T47D (cell line): Measurements from ENCODE around the gene ZNHIT2.
"Not testable (repeated sequence)": the region's sequence is repeated elsewhere in the genome, so short reads cannot be mapped to it uniquely, and the experiment has no call there.

Experiments
- DNase-seq, 2 experiments: peaks; one replicate each; pipeline versions ENCODE4 v3.0.0 to v3.0.0-alpha.2; 2011 to 2012; ENCODE audit warnings: low read depth in 1 of 2, low spot score in 1 of 2
- JUND ChIP-seq: IDR thresholded peaks from 2 replicates; pipeline ENCODE4 v1.6.1; 2012; ENCODE audit warnings: low read depth
- in situ Hi-C: cut with HindIII; loops from 2 replicates; pipeline ENCODE4 v1.10.0; 2016; ENCODE audit warnings: low sequenced_read_pairs, low pct_unique_long_range_greater_than_20kb

ZNHIT2 gene

GRCh38 chr11:65117206-65118096 is at the start of gene ZNHIT2:
TSS of gene ZNHIT2 (minus strand) at chr11:65117701. CDS start at chr11:65117653, 48 bp downstream.
- peak; percentile 67; the same call in 1 of the 2 replicates for TF ChIP-seq JUND
- in situ Hi-C loops = no loop called here
- peak; percentile 89 to 100 for DNase-seq

DNA sequence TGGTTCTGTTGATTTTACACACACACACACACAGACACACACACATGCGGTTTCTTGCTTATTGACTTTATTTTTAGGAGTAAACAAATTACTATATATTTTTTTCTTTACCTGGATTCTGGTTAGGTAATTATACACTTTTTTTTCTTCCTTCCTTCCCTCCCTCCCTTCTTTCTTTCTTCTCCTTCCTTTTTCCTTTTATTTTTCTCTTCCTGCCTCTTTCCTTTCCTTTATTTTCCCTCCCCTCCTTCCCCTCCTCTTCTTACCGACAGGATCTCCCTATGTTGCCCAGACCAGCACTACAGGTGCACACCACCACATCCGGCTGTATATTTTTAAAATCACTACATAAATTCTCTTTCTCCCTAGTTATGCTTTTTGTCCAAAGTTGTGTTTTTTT is 49.4 kb upstream of the ZNHIT2 start:
- DNase-seq = no peak
- TF ChIP-seq JUND = no peak
- in situ Hi-C loops = no loop called here

DNA sequence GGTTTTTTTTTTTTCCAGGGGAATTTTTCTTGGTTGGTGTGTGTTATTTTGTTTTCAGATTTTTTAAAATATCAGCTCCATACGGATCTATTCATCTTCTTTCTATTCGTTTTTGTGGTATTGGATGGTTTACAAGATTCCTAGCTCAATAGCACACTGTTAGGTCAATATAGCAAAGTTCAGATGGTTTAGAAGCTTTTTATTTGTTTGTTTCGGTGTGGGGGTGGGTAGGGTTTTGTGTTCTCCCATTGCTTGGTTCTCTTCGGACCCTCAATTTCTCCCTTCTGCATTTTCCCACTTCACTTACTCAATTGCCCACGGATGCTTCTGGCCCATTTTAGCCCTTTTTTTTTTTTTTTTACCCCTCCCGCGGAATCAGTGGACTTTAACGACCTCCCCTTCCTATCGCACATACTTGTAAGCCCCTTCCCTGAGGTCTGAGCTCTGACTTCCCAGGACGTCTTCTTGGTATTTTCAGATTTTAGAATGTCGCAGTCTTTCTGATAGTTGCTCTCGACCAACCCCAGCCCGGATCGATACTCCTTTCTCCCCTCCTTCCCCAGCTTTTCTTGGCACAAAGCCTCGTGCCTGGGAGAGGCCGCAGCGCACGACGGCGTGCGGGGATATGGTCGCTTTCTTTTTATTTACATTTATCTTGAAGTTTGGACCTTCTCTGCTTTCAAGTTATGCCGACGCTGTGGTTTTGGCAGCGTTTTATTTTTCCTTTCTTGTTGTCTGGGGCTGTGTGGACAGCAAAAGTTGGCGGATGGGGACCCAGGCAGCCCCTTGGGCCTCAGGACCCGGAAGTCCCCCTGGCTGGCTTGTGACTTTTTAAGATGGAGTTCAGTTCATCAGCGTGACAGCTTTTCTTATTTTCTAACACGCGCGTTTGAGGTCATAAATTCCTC is 48.2 kb upstream of the ZNHIT2 start:
- TF ChIP-seq JUND = no peak
- in situ Hi-C loops = no loop called here
- DNase-seq = no peak

- DNase-seq = no peak
- in situ Hi-C loops = no loop called here
- TF ChIP-seq JUND = no peak
Observed at GRCh38 chr11:65163684-65164083, 46.2 kb upstream of the ZNHIT2 start.

DNA sequence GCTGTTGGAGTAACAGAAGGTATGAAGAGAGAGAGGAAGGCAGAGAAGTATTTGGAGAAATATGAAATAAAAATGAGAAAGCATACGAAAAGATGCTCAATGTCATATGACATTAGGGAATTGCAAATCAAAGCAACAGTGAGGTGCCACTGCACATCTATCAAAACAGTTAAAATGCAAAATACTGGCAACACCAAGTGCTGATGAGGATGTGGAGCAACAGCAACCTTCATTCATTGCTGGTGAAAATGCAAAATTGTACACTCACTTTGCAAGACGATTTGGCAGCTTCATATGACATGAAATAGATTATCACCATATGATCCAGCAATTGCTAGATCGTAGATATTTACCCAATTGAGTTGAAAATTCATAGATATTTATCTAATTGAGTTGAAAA is 43.1 kb upstream of the ZNHIT2 start:
- no peak for TF ChIP-seq JUND
- no peak for DNase-seq
- in situ Hi-C loops = no loop called here

GRCh38 chr11:65159012-65159411 is 41.5 kb upstream of the ZNHIT2 start:
- TF ChIP-seq JUND = no peak
- no peak for DNase-seq
- in situ Hi-C loops = no loop called here

DNA sequence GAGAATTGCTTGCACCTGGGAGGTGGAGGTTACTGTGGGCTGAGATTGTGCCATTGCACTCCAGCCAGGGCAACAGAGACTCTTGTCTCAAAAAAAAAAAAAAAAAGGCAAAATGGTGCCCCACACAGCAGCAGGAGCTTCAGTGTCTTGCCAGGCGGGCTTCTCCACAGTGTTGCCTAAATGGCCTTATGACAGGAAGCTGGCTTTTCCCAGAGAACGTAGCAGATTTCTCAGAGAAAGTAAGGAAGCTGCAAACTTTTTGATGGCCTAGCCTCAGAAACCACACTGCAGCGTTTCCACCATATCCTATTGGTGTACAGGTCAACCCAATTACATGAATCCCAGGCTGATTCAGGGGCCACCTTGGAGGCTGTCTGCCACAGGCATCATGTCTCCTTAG is 39.8 kb upstream of the ZNHIT2 start:
- in situ Hi-C loops = no loop called here
- TF ChIP-seq JUND = no peak
- no peak for DNase-seq

GRCh38 chr11:65156926-65157325 is 39.4 kb upstream of the ZNHIT2 start:
- DNase-seq = no peak
- in situ Hi-C loops = no loop called here
- TF ChIP-seq JUND = no peak

- DNase-seq = no peak
- TF ChIP-seq JUND = no peak
- in situ Hi-C loops = no loop called here
Observed at GRCh38 chr11:65156256-65156655, 38.8 kb upstream of the ZNHIT2 start.

GRCh38 chr11:65152122-65152521 is 34.6 kb upstream of the ZNHIT2 start:
- in situ Hi-C loops = no loop called here
- TF ChIP-seq JUND = no peak
- no peak for DNase-seq

DNA sequence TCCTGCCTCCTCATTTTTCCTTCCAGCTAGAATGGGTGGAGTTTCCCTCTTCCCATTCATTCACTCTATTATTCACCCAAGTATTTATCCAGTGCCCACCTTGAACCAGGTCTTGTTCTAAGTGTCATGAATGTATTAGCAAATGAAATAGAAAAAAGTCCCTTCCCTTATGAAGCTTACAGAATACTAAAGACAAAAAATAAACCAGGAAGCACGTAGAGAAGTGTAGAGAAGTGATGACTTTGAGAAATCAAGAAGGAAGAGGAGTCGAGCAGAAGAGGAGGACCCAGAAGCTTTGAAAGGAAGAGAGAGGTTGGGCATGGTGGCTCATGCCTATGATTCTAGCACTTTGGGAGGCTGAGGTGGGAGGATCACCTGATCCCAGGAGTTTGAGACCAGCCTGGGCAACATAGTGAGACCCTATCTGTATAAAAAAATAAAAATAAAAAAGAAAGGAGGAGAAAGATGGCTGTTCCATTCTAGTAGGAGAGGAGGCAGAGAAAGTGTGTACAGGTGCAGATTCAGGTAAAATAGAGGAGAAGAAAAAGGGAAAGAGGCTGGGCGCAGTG is 33.9 kb upstream of the ZNHIT2 start:
- in situ Hi-C loops = no loop called here
- no peak for TF ChIP-seq JUND
- no peak for DNase-seq

DNA sequence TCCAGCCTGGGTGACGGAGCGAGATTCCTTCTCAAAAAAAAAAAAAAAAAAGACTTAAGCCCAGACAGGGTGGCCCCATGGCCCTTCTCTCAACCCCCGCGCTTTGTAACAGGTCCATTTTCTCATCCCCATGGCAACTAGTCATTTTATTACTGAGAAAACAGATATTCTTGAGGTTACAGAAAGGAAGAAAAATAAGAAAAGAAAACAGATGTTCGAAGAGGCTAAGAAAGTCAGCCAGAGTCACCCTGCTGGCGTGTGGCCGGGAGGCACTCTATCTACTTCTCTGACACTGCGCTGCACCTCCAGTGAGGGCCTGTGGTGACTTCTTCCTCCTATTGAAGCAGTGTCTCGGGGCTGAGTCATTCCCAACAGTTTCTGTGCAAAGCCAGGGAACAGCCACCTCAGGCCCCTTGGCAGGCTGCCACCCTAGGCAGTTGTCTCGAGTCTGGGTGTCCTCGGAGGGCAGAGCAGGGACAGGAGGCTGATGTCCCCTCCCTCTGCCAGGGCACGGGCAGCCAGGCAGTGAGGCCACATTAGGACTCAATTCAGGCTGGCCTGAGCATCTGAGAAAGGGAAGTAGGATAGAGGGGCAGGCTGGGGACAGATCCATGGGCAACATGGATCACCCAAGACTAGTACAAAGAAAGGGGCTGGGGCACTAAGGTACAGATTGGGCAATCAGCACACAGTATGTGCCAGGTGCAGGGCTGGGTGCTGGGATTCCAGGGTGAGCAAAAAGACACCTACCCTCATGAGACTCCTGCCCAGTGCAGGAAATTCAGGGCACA is 33.2 kb upstream of the ZNHIT2 start:
- no peak for TF ChIP-seq JUND
- in situ Hi-C loops = no loop called here
- DNase-seq = peak; percentile 28 to 83

- DNase-seq, in situ Hi-C loops: not testable (repeated sequence)
Observed at GRCh38 chr11:65150131-65150508, 32.6 kb upstream of the ZNHIT2 start.
